ENCODE data around the gene C14orf93.

DNA sequence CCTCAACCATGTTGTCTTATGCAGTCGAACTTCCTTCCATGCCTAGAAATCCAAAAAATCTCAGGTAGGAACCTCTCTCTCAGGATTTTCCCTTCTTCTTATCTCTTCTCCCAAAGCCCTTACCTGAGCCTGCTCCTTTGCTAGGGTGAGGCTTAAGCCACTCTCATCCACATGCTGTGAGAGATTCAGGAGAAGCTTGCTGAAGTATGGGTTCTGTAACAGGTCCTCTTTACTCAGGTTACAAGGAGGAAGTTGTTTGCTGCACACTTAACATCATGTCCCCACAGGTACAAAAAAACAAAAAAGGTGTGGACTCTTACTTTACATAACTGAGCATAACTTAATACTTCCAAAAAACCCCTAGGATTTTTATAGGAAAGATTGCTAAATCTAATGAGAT, 57.5 kb downstream of the C14orf93 start:
- TF ChIP-seq ZNF384 (IDR thresholded peaks at IDR 0.05) (no peak), ELF4 (IDR thresholded peaks at IDR 0.05) (no peak)
